GM18867 (cell line): ENCODE results near the gene KRTAP2-4.
"Not testable (repeated sequence)": the region's sequence is repeated elsewhere in the genome, so short reads cannot be mapped to it uniquely, and the experiment has no call there.

Source experiments
- ATAC-seq: cut with Tn5 transposase; IDR thresholded peaks from one replicate; pipeline ENCODE4 v1.9.1; 2021; ENCODE audit warnings: mild to moderate bottlenecking, moderate library complexity; ENCODE audit not compliant: unreplicated experiment

Gene KRTAP2-4

GRCh38 chr17:41071606-41072360 lies 6.1 kb upstream of the KRTAP2-4 start:
- no peak for ATAC-seq

DNA sequence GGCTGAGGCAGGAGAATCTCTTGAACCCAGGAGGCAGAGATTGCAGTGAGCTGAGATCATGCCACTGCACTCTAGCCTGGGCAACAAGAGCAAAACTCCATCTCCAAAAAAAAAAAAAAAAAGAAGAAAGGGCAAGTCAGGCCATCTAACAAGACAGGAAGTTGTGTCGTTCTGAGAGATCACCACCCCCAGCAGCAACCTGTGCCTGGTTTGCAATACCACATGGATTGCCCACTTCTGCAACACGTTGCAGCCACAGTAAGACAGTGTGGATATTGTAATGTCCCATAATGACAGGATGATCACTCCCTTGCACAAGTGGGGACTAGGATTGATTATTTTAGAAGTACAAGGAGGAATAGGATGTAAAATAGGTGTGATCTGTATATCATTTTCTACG lies 3.4 kb upstream of the KRTAP2-4 start:
- ATAC-seq: no peak

DNA sequence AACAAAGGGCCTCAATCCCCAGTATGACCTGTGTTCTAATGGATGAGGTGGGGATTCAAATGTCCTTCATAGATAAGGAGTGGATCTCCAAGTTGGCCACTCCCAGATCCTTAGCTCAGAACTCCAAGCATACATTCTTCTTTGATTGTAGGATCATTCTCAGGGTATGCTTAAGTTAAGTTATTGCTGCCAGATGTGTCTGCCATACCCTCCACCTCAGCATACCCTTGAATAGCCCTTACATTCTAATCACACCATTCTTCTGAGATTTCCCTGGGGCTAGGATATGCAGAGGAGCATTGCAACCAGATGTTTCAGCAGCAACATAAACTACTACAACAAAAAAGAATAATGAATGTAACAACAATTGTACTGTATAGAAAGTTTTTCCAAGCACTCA lies 1.6 kb upstream of the KRTAP2-4 start:
- no peak for ATAC-seq

GRCh38 chr17:41065016-41065689 lies 526 bp downstream of the KRTAP2-4 start:
- ATAC-seq: not testable (repeated sequence)

DNA sequence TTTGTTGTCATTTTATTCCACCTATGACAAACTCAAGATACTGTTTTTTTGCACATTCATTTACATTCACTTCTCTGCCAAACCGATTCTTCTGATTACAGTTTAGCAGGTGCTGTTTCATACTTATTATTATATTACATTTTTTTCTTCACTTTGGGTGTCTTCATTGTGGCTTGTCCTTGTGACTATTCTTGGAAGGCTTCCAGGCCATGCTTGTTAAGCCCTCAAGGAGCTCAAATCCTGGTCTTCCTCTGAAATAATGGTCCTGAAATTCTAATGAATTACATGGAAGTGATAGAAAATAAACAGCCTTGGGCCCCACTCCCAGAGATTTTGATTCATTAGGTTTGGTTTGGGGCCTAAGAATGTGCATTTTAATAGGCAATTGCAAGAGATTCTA lies 1.4 kb downstream of the KRTAP2-4 start:
- no peak for ATAC-seq

- ATAC-seq: no peak
Measured at GRCh38 chr17:41063449-41063848, 2.2 kb downstream of the KRTAP2-4 start.

DNA sequence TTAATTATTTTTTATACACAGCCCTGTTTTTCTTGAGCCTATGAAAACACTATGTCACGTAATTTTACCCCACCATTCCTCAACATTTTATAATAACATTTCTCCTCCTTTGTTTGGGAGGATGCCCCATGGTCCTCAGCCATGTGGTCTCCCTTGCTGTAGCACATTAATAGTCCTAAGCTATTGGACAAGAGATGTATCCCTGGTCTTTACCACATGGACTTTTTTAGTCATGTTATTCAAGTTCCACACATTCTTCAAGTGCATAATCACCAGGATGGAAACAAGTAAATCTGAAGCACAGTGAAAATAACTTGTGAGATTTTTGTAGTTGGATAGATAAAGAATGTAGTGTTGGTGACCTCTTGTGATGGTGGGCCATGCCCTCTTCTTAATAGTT lies 3.7 kb downstream of the KRTAP2-4 start:
- ATAC-seq: no peak

GRCh38 chr17:41060052-41060604 lies 5.6 kb downstream of the KRTAP2-4 start, which contains the start of gene KRTAP2-3:
Gene KRTAP2-3 (minus strand): TSS chr17:41060114. CDS start chr17:41060050, 64 bp downstream.
- ATAC-seq: no peak

- not testable (repeated sequence) for ATAC-seq
Measured at GRCh38 chr17:41059276-41060051, 6.2 kb downstream of the KRTAP2-4 start.

DNA sequence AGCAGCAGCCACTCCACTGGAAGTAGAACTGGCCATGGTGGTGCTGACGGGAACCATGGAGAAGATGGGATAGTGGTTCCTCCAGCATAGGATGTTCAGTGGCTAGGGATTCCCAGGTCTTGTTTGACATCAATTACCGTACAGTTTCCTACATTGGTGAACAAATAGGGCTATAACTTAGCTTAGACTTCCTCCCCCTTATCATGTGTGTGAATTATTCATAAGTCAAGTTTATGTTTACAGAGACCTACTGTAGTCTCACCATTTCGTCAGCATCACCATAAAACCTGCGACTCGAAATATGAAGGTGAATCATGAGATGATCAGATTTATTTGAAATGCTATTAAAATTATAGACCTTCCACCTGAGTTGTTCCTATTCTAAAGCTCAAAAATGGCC lies 6.9 kb downstream of the KRTAP2-4 start:
- ATAC-seq: no peak

- no peak for ATAC-seq
Measured at GRCh38 chr17:41057547-41057946, 8.1 kb downstream of the KRTAP2-4 start.

GRCh38 chr17:41055130-41055529 lies 10.5 kb downstream of the KRTAP2-4 start, which contains the start of gene KRTAP2-2:
Gene KRTAP2-2 (minus strand): TSS chr17:41055230. CDS start chr17:41055211, 19 bp downstream.
- ATAC-seq: not testable (repeated sequence)

DNA sequence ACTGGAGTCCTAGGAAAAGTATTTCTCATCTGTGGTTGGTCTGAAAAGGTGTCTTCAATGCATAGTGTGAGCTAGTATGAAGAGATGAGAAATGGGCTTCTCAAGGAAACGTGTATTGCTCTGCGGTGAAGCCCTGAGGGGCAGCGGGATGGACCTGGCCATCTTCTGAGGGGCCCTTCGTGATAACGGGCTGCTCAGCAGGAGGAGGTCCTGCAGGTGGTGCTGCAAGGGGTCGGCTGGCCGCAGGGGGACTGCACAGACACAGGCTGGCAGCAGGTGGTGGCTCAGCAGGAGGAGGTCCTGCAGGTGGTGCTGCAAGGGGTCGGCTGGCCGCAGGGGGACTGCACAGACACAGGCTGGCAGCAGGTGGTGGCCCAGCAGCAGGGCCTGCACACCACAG lies 11.1 kb downstream of the KRTAP2-4 start:
- ATAC-seq: not testable (repeated sequence)

GRCh38 chr17:41054025-41054424 lies 11.7 kb downstream of the KRTAP2-4 start:
- no peak for ATAC-seq

DNA sequence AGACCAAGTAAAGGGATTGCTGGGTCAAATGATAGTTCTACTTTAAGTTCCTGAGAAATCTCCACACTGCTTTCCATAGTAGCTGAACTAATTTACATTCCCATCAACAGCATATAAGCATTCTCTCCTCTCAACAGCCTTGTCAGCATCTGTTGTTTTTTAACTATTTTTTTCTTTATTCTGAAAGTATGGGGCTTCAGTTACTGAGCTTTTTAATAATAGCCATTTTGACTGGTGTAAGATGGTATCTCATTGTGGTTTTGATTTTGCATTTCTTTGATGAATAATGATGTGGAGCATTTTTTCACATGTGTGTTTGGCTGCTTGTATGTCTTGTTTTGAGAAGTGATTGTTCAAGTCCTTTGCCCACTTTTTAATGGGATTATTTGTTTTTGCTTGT lies 13.1 kb downstream of the KRTAP2-4 start:
- no peak for ATAC-seq

- ATAC-seq: no peak
Measured at GRCh38 chr17:41049110-41049509, 16.6 kb downstream of the KRTAP2-4 start.

DNA sequence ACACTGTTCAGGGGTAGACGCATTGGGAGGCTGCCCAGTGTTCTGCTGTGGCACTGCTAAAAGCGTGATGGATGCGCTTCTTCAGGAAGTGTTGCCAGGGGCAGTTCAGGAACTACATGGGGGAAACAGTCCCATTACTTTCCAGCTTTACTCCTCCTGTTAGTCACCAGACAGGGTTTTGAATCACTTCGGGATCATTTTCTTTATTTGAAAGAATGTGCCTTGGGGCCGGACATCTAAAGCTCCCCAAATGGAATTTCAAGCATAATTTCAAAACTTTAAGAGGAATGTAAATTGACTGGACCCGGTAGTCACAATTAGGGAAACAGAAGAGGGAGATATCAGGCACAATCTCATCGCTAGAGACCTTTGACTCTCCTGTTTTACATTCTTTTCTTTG lies 17.2 kb downstream of the KRTAP2-4 start:
- no peak for ATAC-seq

- not testable (repeated sequence) for ATAC-seq
Measured at GRCh38 chr17:41046735-41047465, 18.8 kb downstream of the KRTAP2-4 start, which contains the start of gene KRTAP2-1. Gene KRTAP2-1 (minus strand): TSS chr17:41047316. CDS start chr17:41047267, 49 bp downstream.

GRCh38 chr17:41042953-41043352 lies 22.7 kb downstream of the KRTAP2-4 start:
- no peak for ATAC-seq
